Measurements from ENCODE around the gene ZSWIM7.

GRCh38 chr17:16033729-16034349 is 34.3 kb upstream of the ZSWIM7 start:
- no peak for TF ChIP-seq CTCF (IDR thresholded peaks at IDR 0.05)
- no peak for TF ChIP-seq POLR2A (IDR thresholded peaks at IDR 0.05)

Data from sigmoid colon (tissue), 3 donors.